Effector memory CD4-positive, alpha-beta T cell (primary cell): ENCODE data around the gene NUP58.
A peak's percentile ranks its signal among the peaks of the same experiment; 100 is the strongest.

Experiments used
- DNase-seq, 3 donors: peaks; one replicate each; pipeline ENCODE4 v3.0.0-alpha.2; 2020
- H3K27ac ChIP-seq: 2 replicates; pipeline ENCODE4 v1.7.0; 2013; ENCODE audit warnings: mild to moderate bottlenecking, low read length, moderate library complexity; ENCODE audit not compliant: insufficient read depth, poor library complexity, severe bottlenecking
- H3K27me3 ChIP-seq: replicated peaks from 2 replicates; pipeline ENCODE4 v1.7.0; 2013; ENCODE audit warnings: mild to moderate bottlenecking, low read length; ENCODE audit not compliant: insufficient read depth, control insufficient read depth, poor library complexity, severe bottlenecking
- H3K36me3 ChIP-seq: 2 replicates; pipeline ENCODE4 v1.7.0; 2013; ENCODE audit warnings: mild to moderate bottlenecking, low read length, moderate library complexity; ENCODE audit not compliant: control insufficient read depth, insufficient read depth
- H3K4me1 ChIP-seq: 2 replicates; pipeline ENCODE4 v1.7.0; 2013; ENCODE audit warnings: low read length, mild to moderate bottlenecking; ENCODE audit not compliant: control insufficient read depth, insufficient read depth, poor library complexity, severe bottlenecking
- H3K4me3 ChIP-seq: 2 replicates; pipeline ENCODE4 v1.7.0; 2013; ENCODE audit warnings: low read length, low read depth, mild to moderate bottlenecking; ENCODE audit not compliant: insufficient read depth, poor library complexity, severe bottlenecking
- H3K9me3 ChIP-seq: 2 replicates; pipeline ENCODE4 v1.7.0; 2013; ENCODE audit warnings: mild to moderate bottlenecking, low read length, moderate library complexity; ENCODE audit not compliant: control insufficient read depth

NUP58 gene

DNA sequence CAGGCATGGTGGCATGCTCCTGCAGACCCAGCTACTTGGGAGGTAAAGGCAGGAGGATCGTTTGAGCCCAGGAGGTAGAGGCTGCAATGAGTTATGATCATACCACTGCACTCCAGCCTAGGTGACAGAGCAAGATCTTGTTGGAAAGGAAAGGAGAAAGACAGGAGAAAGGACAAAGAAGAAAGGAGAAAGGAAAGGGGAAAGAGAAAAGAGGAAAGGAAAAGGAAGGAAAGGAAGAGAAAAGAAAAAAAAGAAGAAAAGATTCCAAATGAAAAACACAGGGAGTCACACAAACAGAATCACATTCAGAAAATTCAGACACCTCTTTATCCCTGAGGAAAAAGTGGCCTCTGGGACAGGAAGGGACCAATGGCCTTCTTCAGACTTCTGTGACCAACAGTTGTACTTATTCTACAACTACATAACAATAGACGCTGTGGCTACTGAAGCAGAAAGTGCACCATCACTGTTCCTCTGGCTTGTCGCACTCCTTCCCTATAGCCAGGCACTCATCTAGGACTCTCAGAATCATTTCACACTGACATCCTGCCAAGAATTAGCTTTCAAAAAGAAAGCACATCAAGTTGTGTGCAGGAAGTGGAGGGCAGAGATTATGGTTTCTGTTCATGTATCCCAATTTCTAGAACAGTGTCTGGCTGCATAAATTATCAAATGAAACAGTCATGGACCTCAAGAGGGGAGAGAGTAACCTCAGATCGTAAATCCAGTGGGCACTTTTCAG, 20.1 kb upstream of the NUP58 start:
- Histone ChIP-seq H3K4me3 (no peak overlapping the region), H3K36me3 (peaks cover 6% of the 10 kb centered on the region), H3K27ac (no peak overlapping the region), H3K27me3 (no peaks in the 10 kb centered on the region), H3K4me1 (peaks cover 11% of the 10 kb centered on the region), H3K9me3 (no peaks in the 10 kb centered on the region)
- no peak for DNase-seq

DNA sequence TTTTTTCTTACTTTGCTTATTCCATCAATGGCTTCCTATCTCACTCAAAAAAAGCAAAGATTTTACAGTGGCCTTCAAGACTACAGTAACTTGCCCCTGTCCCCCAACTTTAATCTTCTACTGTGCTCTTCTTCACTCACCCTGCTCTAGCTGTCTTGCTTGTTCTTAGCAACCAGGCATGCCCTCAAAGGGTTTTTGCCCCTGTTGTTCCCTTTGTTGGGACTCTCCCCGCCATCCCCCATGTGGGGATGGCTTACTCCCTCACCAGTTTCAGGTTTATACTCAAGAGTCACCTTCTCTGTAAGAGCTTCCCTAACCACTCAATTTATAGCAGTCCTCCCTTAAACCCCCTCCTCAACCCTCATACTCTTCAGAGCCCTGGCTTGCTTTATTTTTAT, 19.5 kb upstream of the NUP58 start:
- DNase-seq, result no peak
- Histone ChIP-seq H3K27me3 (no peaks in the 10 kb centered on the region), H3K36me3 (peaks cover 6% of the 10 kb centered on the region), H3K4me1 (peaks cover 11% of the 10 kb centered on the region), H3K27ac (no peak overlapping the region), H3K9me3 (no peaks in the 10 kb centered on the region), H3K4me3 (no peak overlapping the region)

DNA sequence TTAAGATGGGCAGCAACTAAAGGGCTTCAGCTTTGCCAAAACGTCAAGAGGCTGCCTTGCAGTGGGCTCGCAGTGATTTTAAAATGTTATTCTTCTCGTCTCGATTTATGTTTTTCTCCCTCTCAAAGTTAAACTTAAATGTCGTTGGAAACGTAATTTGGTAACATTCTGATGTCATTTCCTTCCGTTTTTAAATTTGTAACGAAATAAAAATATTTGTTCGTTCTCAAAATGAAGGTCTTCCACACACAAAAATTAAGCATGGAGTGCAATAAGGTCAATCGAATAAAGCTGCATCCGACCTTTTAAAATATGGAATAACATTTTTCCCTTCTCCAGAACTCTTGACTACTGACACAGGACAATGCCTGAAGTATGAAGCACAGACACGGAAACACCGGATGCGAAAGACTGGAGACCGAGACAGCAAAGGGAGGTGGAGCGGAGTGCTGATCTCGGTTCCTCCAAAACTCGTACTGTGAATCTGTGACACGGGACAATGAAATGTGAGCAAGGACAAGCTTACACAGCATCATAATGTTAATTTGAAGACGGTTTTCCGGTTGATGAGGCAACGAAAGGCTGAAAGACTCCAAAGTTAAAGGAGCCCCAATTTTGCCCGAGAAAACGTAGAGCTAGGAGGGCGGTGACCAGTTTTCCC, 15.0 kb upstream of the NUP58 start:
- Histone ChIP-seq H3K27me3 (no peaks in the 10 kb centered on the region), H3K9me3 (no peaks in the 10 kb centered on the region), H3K27ac (peak overlapping the region; percentile 99), H3K36me3 (no peaks in the 10 kb centered on the region), H3K4me3 (peak overlapping the region; percentile 98), H3K4me1 (peaks cover 14% of the 10 kb centered on the region)
- DNase-seq, result peak; percentile 18 to 25 (median 23)

DNA sequence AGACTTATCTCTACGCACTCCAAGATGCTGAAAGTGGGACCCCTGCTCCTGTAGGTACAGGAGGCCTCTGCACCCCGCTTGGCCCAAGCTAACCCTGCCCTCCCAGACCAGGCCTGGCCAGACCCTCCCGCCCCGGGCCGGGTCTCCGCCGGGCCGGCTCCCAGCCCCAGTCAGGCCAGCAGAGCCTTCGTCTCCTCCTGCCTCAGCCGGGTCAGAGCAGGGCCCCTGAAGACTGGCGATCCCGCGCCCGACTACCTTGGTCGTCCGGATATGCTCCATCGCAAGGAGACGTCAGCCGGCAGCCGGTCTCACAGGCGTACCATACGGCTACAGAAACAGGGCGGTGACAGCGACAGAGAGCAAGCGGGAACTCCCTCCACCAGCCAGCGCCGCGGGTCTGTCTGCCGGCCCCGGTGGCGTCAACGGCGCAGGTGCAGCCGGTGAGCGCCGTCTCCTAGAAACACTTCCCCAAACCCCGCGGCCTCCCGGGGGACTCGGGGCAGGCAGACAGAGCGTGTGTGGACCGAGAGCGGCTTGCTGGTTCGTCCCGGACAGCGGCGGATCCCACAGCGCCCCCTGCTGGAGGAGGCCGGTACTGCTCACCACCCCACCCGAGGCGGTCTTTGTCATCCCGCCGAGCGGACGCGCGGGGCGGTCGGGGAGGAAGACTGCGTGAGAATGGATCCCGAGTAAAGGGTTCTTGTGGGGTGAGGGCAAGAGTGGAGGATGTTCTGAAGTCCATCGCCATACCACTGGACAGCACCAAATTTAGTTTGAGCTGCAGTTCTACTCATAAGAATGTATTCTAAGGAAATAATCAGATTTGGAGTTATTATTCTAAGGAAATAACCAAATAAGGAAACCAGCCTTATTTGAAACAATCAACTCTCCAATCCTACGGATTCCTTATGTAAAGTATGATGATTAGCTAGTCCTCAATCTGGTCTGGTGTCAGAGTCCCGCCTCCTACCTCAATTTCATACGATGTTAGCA, 14.2 kb upstream of the NUP58 start, which contains the start of gene MTMR6:
TSS of gene MTMR6 (minus strand) at position 520 of the 993 bp plus-strand sequence. CDS start at position 279, 241 bp downstream.
- H3K9me3 ChIP-seq, result no peaks in the 10 kb centered on the region
- H3K4me1 ChIP-seq, result peaks cover 19% of the 10 kb centered on the region
- H3K36me3 ChIP-seq, result no peaks in the 10 kb centered on the region
- H3K27ac ChIP-seq, result peak within 1 kb of the TSS; percentile 99
- no peaks in the 10 kb centered on the region for H3K27me3 ChIP-seq
- peak; percentile 88 to 91 (median 88) for DNase-seq
- H3K4me3 ChIP-seq, result peak within 1 kb of the TSS; percentile 98

DNA sequence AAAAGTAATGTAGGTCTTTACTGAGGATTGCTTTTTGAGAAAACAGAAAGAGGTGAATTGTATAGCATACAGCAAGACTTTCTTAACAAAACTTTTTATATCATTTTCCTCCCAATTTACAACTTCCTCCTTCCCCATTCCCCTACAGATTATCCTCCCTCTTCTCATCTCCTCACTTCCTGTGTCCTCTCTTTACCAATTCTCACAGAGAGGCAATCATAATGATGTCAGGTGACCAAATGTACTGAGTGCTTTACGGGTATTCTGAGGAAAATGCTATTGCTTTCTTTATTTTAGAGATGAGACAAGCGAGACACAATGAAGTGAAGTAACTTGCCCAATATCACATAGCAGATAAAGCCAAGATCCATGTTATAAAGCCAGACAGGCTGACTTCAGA, 12.5 kb upstream of the NUP58 start:
- Histone ChIP-seq H3K36me3 (no peaks in the 10 kb centered on the region), H3K27ac (no peak overlapping the region), H3K27me3 (no peaks in the 10 kb centered on the region), H3K9me3 (no peaks in the 10 kb centered on the region), H3K4me3 (no peak overlapping the region), H3K4me1 (peaks cover 22% of the 10 kb centered on the region)
- DNase-seq, result no peak

DNA sequence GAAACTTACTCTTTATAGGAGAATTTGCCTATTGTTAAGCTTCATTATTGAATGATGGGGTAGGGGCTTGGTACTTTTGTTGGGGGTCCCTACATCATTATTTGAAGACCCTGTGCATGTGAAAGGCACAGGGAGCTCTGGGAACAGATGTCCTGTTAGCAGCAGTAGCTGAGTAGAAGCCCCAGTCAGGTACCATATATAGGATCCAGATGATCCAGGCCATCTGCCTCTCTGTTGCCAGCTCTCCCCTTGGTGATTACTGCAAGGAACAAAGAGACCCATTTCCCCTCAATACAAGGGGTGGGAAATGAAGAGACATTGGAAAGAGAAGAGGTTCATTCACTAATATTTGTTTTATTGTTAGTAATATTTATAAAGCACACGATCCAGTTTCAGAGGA, 9.7 kb upstream of the NUP58 start:
- Histone ChIP-seq H3K27ac (no peak overlapping the region), H3K4me3 (no peak overlapping the region), H3K9me3 (no peaks in the 10 kb centered on the region), H3K36me3 (no peaks in the 10 kb centered on the region), H3K27me3 (no peaks in the 10 kb centered on the region), H3K4me1 (peaks cover 11% of the 10 kb centered on the region)
- DNase-seq, result no peak

DNA sequence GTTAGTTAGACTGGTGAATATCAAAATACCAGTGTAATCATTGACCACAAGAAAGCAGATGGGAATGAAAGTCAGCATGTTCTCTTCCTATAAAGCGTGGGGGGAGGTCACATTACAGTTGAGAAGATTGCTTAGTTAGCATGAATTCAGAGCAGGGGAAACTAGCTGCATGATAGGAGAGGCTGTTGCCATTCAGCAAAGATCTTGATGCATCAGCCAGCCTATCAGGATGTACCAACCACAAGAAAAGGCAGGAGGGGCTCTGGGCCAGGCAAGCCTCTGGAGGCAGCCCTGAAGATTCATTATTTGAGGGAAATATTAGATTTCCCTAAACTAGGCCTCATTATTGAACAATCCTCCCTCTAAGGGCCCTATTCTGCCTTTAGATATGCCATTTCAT, 9.1 kb upstream of the NUP58 start:
- H3K27ac ChIP-seq, result no peak overlapping the region
- no peak overlapping the region for H3K4me3 ChIP-seq
- no peak for DNase-seq
- no peaks in the 10 kb centered on the region for H3K36me3 ChIP-seq
- peaks cover 11% of the 10 kb centered on the region for H3K4me1 ChIP-seq
- no peaks in the 10 kb centered on the region for H3K9me3 ChIP-seq
- H3K27me3 ChIP-seq, result no peaks in the 10 kb centered on the region

DNA sequence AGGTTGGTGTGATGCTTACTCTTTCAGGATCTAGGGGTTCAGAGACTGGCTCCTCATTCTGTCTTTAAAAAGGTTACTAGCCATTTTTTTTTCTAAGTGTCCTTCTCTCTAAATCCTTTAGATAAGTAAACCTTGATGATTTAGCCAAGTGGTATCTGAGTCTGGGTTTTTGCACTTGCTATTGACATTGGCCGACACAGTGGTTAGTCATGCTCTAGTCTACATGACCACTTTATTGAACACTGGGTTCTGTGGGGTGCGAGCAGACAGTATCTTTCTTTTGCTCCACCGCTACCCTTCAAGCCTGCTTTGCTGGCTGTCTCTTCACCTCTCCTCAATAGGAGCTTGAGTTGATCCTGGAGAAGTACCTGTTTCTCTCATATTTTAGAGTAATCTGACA, 6.2 kb upstream of the NUP58 start:
- Histone ChIP-seq H3K27ac (no peak overlapping the region), H3K27me3 (no peaks in the 10 kb centered on the region), H3K4me1 (peaks cover 7% of the 10 kb centered on the region), H3K36me3 (no peaks in the 10 kb centered on the region), H3K4me3 (no peak overlapping the region), H3K9me3 (no peaks in the 10 kb centered on the region)
- DNase-seq, result no peak

DNA sequence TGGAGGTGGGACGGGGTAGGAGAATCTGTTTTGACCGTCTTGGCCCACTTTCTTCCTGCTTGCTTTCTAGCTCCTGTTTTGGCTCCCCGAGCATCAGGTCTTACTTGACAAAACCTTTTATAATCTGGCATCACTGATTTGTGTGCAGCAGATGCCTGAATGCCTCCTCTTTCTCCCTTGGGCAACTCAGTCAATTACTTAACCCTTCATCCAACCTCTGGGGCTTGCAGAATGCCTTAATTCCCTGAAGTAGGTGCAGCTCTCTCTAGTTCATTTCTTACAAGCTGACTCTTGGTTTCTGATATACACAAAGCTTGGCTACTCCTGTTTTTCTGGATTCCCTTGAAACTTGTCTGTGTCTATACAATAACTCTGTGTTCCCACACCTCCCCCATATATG, 5.7 kb upstream of the NUP58 start:
- H3K9me3 ChIP-seq, result no peaks in the 10 kb centered on the region
- no peaks in the 10 kb centered on the region for H3K27me3 ChIP-seq
- no peak overlapping the region for H3K4me3 ChIP-seq
- no peak for DNase-seq
- H3K36me3 ChIP-seq, result no peaks in the 10 kb centered on the region
- peaks cover 7% of the 10 kb centered on the region for H3K4me1 ChIP-seq
- no peak overlapping the region for H3K27ac ChIP-seq
